Prostate gland (tissue), 2 donors: Measurements from ENCODE around the gene EPS8L3.

Experiments used
- CTCF ChIP-seq, 4 experiments: fragments of 200-600 bp in 2 of 4; fragments of 450-650 bp in 2 of 4; sonication (generic) in 2 of 4; IDR thresholded peaks; 1 replicate in 3 of 4; 2 replicates in 1 of 4; pipeline ENCODE4 v1.5.1; 2016 to 2019; ENCODE audit warnings: antibody characterized with exemption in 4 of 4, mild to moderate bottlenecking in 2 of 4, moderate library complexity in 2 of 4
- POLR2A ChIP-seq: fragments of 450-650 bp; IDR thresholded peaks from one replicate; pipeline ENCODE4 v1.6.1; 2016; ENCODE audit warnings: antibody characterized with exemption, mild to moderate bottlenecking

- TF ChIP-seq CTCF (IDR thresholded peaks at IDR 0.05) (no peak), POLR2A (no peak)
Observed at GRCh38 chr1:109770331-109771095, 6.8 kb upstream of the EPS8L3 start.
